ENCODE data around the gene FOXP1.

FOXP1 gene

GRCh38 chr3:71425491-71426071 is 157.9 kb downstream of the FOXP1 start:
- DNase-seq (ENCODE audit: low read depth): no peak

GRCh38 chr3:71423151-71423906 is 160.2 kb downstream of the FOXP1 start:
- DNase-seq (ENCODE audit: low read depth): no peak

- no peak for DNase-seq (ENCODE audit: low read depth)
Observed at GRCh38 chr3:71421820-71422566, 161.5 kb downstream of the FOXP1 start.

- no peak for DNase-seq (ENCODE audit: low read depth)
Observed at GRCh38 chr3:71421475-71421819, 162.1 kb downstream of the FOXP1 start.

- DNase-seq (ENCODE audit: low read depth): no peak
Observed at GRCh38 chr3:71419369-71419768, 164.2 kb downstream of the FOXP1 start.

- no peak for DNase-seq (ENCODE audit: low read depth)
Observed at GRCh38 chr3:71417791-71418190, 165.7 kb downstream of the FOXP1 start.

- no peak for DNase-seq (ENCODE audit: low read depth)
Observed at GRCh38 chr3:71416876-71417275, 166.7 kb downstream of the FOXP1 start.

- no peak for DNase-seq (ENCODE audit: low read depth)
Observed at GRCh38 chr3:71415681-71416122, 167.8 kb downstream of the FOXP1 start.

- no peak for DNase-seq (ENCODE audit: low read depth)
Observed at GRCh38 chr3:71414189-71414927, 169.2 kb downstream of the FOXP1 start.

- DNase-seq (ENCODE audit: low read depth): no peak
Observed at GRCh38 chr3:71413572-71413971, 170.0 kb downstream of the FOXP1 start.

GRCh38 chr3:71409352-71409751 is 174.2 kb downstream of the FOXP1 start:
- DNase-seq (ENCODE audit: low read depth): no peak

GRCh38 chr3:71408903-71409302 is 174.6 kb downstream of the FOXP1 start:
- DNase-seq (ENCODE audit: low read depth): no peak

- no peak for DNase-seq (ENCODE audit: low read depth)
Observed at GRCh38 chr3:71407823-71408222, 175.7 kb downstream of the FOXP1 start.

GRCh38 chr3:71406972-71407810 is 176.3 kb downstream of the FOXP1 start:
- no peak for DNase-seq (ENCODE audit: low read depth)

- DNase-seq (ENCODE audit: low read depth): no peak
Observed at GRCh38 chr3:71402911-71403310, 180.6 kb downstream of the FOXP1 start.

- no peak for DNase-seq (ENCODE audit: low read depth)
Observed at GRCh38 chr3:71402280-71402679, 181.2 kb downstream of the FOXP1 start.

- DNase-seq (ENCODE audit: low read depth): no peak
Observed at GRCh38 chr3:71401695-71402231, 181.8 kb downstream of the FOXP1 start.

GRCh38 chr3:71400986-71401451 is 182.5 kb downstream of the FOXP1 start:
- no peak for DNase-seq (ENCODE audit: low read depth)

GRCh38 chr3:71399478-71399877 is 184.1 kb downstream of the FOXP1 start:
- no peak for DNase-seq (ENCODE audit: low read depth)

- no peak for DNase-seq (ENCODE audit: low read depth)
Observed at GRCh38 chr3:71398157-71398836, 185.2 kb downstream of the FOXP1 start.
